ENCODE data around the gene MEI1.

Gene MEI1

DNA sequence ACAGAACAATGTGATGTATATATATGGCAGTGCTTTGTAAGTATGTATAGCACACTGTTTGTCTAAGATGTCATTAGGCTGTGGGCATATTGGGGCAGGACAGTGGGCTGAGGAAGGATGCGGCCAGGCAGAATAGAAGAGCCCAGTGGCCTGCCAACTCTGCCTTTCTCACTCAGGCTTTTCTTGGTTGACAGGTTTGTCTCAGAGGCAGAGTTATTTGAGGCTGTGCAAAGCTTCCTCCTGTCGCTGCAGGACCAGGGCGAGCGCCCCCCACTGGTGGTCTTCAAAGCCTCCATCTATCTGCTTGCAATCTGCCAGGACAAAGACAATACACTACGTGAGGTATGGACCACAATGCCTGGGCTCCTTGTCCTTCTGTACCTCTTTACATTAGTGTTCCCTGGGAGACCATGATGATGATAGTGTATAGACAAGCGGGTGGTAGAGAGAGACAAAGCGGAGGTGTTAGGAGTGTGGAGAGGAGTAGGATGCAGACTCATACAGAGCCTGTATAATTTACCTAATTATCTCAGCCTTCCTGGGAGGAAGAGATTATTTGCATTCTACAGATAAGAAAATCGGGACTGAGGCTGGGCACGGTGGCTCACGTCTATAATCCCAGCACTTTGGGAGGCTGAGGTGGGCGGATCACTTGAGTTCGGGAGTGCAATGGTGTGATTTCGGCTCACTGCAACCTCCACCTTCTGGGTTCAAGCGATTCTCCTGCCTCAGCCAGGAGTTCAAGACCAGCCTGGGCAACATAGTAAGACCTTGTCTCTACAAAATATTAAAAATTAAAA is 63.9 kb downstream of the MEI1 start:
- no peak for ATAC-seq (ENCODE audit: low read depth)
- no peaks in the 10 kb centered on the region for H3K4me1 ChIP-seq (ENCODE audit: insufficient read depth, poor library complexity, severe bottlenecking)
- H3K27me3 ChIP-seq (ENCODE audit: insufficient read depth, poor library complexity, severe bottlenecking): no peaks in the 10 kb centered on the region
- H3K9me3 ChIP-seq (ENCODE audit: severe bottlenecking): no peaks in the 10 kb centered on the region
- no peaks in the 10 kb centered on the region for H3K36me3 ChIP-seq (ENCODE audit: low read depth)
- TF ChIP-seq, protein P1, sequence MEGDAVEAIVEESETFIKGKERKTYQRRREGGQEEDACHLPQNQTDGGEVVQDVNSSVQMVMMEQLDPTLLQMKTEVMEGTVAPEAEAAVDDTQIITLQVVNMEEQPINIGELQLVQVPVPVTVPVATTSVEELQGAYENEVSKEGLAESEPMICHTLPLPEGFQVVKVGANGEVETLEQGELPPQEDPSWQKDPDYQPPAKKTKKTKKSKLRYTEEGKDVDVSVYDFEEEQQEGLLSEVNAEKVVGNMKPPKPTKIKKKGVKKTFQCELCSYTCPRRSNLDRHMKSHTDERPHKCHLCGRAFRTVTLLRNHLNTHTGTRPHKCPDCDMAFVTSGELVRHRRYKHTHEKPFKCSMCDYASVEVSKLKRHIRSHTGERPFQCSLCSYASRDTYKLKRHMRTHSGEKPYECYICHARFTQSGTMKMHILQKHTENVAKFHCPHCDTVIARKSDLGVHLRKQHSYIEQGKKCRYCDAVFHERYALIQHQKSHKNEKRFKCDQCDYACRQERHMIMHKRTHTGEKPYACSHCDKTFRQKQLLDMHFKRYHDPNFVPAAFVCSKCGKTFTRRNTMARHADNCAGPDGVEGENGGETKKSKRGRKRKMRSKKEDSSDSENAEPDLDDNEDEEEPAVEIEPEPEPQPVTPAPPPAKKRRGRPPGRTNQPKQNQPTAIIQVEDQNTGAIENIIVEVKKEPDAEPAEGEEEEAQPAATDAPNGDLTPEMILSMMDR (IDR thresholded peaks at IDR 0.05; ENCODE audit: poor library complexity, severe bottlenecking): no peak
- no peak overlapping the region for H3K27ac ChIP-seq (ENCODE audit: poor library complexity, severe bottlenecking)
- no peak for DNase-seq (ENCODE audit: low spot score)
- no peak overlapping the region for H3K4me3 ChIP-seq (ENCODE audit: severe bottlenecking)

DNA sequence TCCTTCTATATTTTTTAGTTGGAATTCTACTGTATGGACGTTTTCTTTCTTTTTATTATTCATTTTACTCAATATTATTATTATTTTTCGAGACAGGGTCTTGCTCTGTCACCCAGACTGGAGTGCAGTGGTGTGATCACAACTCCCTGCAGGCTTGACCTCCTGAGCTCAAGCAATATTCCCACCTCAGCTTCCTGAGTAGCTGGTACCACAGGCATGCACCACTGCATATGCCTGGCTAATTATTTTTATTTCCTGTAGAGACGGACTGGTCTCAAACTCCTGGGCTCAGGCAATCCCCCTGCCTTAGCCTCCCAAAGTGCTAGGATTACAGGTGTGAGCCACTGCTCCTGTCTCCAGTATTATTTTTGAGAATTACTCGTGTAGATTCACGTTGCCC is 67.2 kb downstream of the MEI1 start:
- Histone ChIP-seq H3K36me3 (ENCODE audit: low read depth) (no peaks in the 10 kb centered on the region), H3K4me1 (ENCODE audit: insufficient read depth, poor library complexity, severe bottlenecking) (no peaks in the 10 kb centered on the region), H3K27ac (ENCODE audit: poor library complexity, severe bottlenecking) (no peak overlapping the region), H3K9me3 (ENCODE audit: severe bottlenecking) (no peaks in the 10 kb centered on the region), H3K27me3 (ENCODE audit: insufficient read depth, poor library complexity, severe bottlenecking) (no peaks in the 10 kb centered on the region), H3K4me3 (ENCODE audit: severe bottlenecking) (no peak overlapping the region)
- ATAC-seq (ENCODE audit: low read depth): no peak
- no peak for DNase-seq (ENCODE audit: low spot score)
- TF ChIP-seq, protein P1 (IDR thresholded peaks at IDR 0.05; ENCODE audit: poor library complexity, severe bottlenecking): no peak

DNA sequence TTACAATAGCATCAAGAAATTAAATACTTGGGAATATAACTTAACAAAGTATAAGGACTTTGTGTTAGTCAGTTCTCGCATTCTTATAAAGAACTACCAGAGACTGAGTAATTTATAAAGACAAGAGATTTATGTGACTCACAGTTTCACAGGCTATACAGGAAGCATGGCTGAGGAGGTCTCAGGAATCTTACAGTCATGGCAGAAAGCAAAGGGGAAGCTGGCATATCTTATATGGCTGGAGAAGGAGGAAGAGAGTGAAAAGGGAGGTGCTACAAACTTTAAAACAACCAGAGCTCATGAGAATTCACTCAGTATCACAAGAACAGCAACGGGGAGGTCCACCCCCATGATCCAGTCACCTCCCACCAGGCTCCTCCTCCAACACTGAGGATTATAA is 69.1 kb downstream of the MEI1 start:
- Histone ChIP-seq H3K27ac (ENCODE audit: poor library complexity, severe bottlenecking) (no peak overlapping the region), H3K4me3 (ENCODE audit: severe bottlenecking) (no peak overlapping the region), H3K9me3 (ENCODE audit: severe bottlenecking) (no peaks in the 10 kb centered on the region), H3K36me3 (ENCODE audit: low read depth) (no peaks in the 10 kb centered on the region), H3K4me1 (ENCODE audit: insufficient read depth, poor library complexity, severe bottlenecking) (peaks cover 10% of the 10 kb centered on the region), H3K27me3 (ENCODE audit: insufficient read depth, poor library complexity, severe bottlenecking) (no peaks in the 10 kb centered on the region)
- TF ChIP-seq, protein P1 (IDR thresholded peaks at IDR 0.05; ENCODE audit: poor library complexity, severe bottlenecking): no peak
- ATAC-seq (ENCODE audit: low read depth) (peak; percentile 74), DNase-seq (ENCODE audit: low spot score) (no peak)

DNA sequence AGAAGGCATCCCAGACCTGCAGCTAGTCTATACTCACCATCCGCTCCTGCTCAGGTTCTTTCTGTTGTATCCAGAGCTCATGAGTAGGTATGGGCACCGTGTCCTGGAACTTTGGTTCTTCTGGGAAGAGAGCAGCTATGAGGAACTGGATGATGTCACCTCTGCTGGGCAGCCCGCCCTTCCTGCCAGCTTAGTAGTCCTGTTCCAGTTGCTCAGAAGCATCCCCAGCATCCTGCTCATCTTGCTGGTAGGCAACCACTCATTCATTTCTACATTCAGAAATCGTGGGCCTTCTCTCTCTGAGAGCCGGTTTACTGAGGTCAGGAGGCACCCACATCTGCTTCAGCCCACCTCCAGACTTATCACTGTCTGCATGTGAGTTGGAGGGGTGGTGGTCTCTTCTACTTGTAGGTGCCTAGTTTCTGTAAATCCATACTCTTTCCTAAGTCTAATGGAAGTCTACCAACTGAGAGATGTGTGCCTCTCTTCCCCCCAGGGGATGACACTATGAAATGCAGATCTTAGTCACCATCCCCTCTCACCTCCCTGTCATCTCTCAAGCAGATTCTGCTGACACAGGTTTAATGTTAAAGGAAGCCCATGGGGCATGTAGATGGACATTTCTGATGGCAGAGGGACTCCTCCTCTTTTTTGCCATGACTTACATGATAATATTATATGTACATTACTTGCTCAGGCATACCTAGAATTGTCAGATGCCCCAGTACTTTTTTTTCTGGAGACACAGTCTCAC is 71.6 kb downstream of the MEI1 start:
- Histone ChIP-seq H3K9me3 (ENCODE audit: severe bottlenecking) (no peaks in the 10 kb centered on the region), H3K4me3 (ENCODE audit: severe bottlenecking) (no peak overlapping the region), H3K36me3 (ENCODE audit: low read depth) (no peaks in the 10 kb centered on the region), H3K4me1 (ENCODE audit: insufficient read depth, poor library complexity, severe bottlenecking) (peaks cover 10% of the 10 kb centered on the region), H3K27ac (ENCODE audit: poor library complexity, severe bottlenecking) (no peak overlapping the region), H3K27me3 (ENCODE audit: insufficient read depth, poor library complexity, severe bottlenecking) (no peaks in the 10 kb centered on the region)
- DNase-seq (ENCODE audit: low spot score) (no peak), ATAC-seq (ENCODE audit: low read depth) (no peak)
- TF ChIP-seq, protein P1 (IDR thresholded peaks at IDR 0.05; ENCODE audit: poor library complexity, severe bottlenecking): no peak

Measured in RWPE2 (cell line).